Posterior cingulate gyrus (tissue), 11 donors: ENCODE measurements around the gene CUX1.
A peak's percentile ranks its signal among the peaks of the same experiment; 100 is the strongest.
"Not testable (repeated sequence)": the region's sequence is repeated elsewhere in the genome, so short reads cannot be mapped to it uniquely, and the experiment has no call there.

Source experiments
- DNase-seq, 10 donors: peaks; one replicate each; pipeline versions ENCODE4 v3.0.0 to v3.0.0-alpha.2; 2020 to 2021; ENCODE audit warnings: mixed read lengths in 3 of 10
- intact Hi-C: fragments of 100-400 bp; cut with DNase I; formaldehyde crosslinking; loops from one replicate; pipeline ENCODE4 v1.15.1; 2023

The CUX1 gene

GRCh38 chr7:102304668-102305067 is 487.2 kb downstream of the CUX1 start:
- intact Hi-C loops, result no loop called here
- DNase-seq, result no peak

GRCh38 chr7:102305414-102306268 is 488.2 kb downstream of the CUX1 start:
- DNase-seq, result no peak
- intact Hi-C loops, result no loop called here

DNA sequence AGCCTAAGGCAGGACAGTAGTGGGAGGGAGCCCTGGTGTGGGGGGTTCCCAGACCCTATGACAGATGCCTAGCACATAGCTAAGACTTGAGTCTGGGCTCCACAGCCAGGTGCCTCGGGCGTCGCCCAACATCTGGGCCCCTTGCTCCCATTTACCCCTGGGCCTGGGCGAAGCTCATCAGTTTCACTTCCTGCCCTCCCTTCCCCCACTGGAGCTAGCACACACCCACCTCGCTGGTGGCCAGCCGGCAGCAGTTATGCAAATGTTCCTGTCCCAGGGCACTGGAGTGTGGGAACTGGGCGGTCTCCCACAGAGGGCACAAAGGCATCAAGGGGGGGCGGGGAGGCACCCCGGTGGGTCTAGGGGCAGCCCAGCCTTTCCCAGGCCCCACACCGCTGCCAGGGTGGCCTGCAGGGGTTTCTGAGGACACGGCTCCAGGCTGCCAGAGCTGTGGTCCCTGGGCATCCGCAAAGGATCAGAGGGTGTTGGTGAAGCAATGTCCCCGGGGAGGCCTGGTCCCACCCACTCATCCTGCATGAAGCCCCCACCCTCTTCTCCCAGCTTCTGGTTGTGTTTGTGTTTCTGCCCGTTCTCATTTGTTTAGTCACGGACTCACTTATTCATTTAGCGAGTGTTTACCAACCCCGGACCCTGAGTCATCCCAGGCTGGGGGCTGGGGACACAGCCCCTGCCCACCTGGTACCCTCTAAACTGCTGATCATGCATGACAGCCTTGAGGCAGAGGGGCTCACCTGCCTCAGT is 489.7 kb downstream of the CUX1 start:
- no peak for DNase-seq
- intact Hi-C loops, result no loop called here

DNA sequence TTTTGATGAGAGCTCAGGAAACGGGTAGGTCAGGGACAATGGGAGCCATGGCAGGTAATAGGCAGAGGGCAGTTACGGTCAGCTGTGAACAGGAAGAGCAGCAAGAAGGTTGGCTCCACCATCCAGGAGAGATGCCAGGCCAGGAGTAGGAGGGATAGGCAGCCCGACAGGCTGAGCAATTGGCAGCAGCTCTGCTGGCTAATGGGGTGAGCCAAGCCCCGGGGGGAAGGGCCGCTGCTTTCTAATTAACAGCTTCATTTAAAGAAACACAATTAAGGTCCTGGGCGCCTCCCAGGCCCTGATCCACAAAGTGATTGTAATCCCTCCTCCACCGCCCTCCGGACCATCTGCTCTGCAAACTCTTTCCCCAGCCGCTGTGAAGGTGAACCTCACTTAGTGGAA is 493.0 kb downstream of the CUX1 start:
- peak in 5 of 10 donors; percentile 26 to 86 (median 54) for DNase-seq
- intact Hi-C loops, result no loop called here

GRCh38 chr7:102312317-102312716 is 494.9 kb downstream of the CUX1 start:
- intact Hi-C loops, result no loop called here
- peak in 2 of 10 donors; percentile 15 to 16 for DNase-seq

- intact Hi-C loops, result no loop called here
- peak in 3 of 10 donors; percentile 55 to 71 (median 64) for DNase-seq
Observed at GRCh38 chr7:102313997-102314780, 496.8 kb downstream of the CUX1 start.

GRCh38 chr7:102317231-102318059 is 500.0 kb downstream of the CUX1 start:
- DNase-seq, result peak in 2 of 10 donors; percentile 39 to 70
- intact Hi-C loops, result no loop called here

GRCh38 chr7:102318482-102318971 is 501.1 kb downstream of the CUX1 start:
- peak in 2 of 10 donors; percentile 26 to 62 for DNase-seq
- intact Hi-C loops, result no loop called here

DNA sequence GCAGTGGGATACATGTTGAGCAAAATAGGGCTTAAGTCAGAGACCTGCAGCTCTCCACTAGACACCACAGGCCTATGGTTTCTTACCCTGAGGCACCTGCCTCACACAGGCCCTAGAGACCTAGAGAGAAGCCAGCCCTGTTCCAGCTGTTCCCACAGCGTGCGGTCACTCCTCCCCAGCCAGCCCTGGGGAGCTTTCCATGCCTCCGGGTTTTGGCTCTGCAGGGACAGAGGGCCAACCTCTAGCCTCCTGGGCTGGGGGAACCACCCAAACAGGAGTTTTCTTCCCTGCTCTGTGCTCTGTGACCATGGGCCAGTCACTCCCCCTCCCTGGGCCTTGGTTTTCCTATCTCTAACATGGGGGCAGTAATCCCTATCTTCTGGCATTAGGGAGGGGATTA is 502.2 kb downstream of the CUX1 start:
- intact Hi-C loops, result no loop called here
- DNase-seq, result no peak

DNA sequence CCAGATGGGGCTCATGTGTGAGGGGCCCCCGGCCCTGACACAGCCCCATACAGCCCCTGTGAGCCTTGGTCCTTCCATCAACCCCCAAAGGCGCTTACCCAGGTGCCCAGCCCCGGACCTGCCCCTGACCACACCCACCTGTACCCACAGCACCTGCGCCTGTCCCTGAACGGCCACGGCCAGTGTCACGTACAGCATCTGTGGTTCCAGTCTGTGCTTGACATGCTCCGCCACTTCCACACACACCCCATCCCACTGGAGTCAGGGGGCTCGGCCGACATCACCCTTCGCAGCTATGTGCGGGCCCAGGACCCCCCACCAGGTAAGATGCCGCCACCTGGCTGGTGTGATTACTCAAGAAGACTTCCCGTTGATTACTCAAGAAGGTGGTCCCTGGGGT is 502.8 kb downstream of the CUX1 start:
- intact Hi-C loops, result no loop called here

DNA sequence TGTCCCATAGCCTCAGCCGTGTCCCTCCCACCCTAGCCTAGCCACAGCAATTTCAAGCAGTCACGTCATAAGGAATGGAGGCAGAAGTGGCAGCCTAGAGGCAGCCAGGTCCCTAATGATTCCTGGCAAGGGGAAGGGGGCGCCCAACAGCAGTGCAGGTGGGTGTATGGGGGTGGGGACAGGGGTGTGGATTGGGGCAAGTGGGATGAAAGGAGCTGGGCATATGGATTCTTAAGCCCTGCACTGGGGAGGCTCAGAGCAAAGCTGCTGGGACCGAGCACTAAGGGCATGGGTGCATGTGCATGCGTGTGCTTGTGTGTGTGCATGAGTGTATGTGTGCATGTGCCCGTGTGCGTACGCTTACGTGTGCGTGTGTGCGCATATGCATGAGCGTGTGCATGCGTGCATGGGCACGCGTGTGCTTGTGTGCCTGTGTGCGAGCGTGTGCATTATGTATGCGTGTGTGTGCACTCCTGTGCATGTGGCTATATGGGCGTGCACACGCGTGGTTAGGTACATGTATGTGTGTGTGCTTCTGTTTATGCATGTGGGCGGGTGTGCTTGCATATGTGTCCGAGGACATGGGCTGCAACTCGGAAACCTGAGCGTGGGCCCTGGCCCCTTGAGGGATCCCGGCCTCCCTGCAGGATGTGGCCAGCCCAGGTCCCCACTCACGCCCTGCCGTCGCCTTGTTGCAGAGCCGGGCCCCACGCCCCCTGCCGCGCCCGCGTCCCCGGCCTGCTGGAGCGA is 503.4 kb downstream of the CUX1 start:
- peak in 1 of 10 donors; percentile 40 for DNase-seq
- intact Hi-C loops, result no loop called here

More for the DNA sequence above, 502.8 kb downstream of the CUX1 start:
- peak in 1 of 10 donors; percentile 42 for DNase-seq

- peak in 1 of 10 donors; percentile 55 for DNase-seq
- intact Hi-C loops, result no loop called here
Observed at GRCh38 chr7:102321351-102322201, 504.1 kb downstream of the CUX1 start.

GRCh38 chr7:102322202-102322715 is 504.8 kb downstream of the CUX1 start:
- peak in 1 of 10 donors; percentile 49 for DNase-seq
- intact Hi-C loops, result no loop called here

- intact Hi-C loops, result no loop called here
- no peak for DNase-seq
Observed at GRCh38 chr7:102323914-102324195, 506.4 kb downstream of the CUX1 start.

- DNase-seq, result peak in 1 of 10 donors; percentile 22
- intact Hi-C loops, result not testable (repeated sequence)
Observed at GRCh38 chr7:102325106-102325505, 507.7 kb downstream of the CUX1 start.

DNA sequence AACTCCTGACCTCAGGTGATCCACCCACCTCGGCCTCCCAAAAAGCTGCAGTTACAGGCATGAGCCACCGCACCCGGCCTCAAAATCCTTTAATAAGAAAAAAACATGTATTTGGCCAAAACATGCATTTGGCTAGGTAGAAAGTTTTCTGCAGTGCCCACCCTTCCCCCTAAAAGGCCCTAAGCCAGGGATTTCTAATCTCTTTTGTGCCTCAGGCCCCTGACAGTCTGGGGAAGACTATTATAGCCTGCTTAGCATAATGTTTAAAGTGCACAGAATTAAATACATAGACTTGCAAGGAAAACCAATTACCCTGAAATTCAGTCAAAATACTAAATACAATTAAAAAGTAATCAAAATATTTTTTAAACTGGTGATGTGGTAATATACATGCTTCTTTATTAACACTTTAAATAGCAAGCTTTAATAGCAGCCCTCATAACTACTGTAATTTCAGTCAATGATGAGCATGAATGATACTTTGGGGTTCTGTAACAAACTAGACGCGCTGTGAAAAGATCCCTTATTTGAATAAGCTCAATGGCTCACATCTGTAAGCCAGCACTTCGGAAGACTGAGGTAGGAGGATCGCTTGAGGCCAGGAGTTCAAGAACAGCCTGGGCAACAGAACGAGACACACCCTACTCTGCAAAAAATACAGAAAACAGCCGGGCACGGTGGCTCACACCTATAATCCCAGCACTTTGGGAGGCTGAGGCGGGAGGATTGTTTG is 508.9 kb downstream of the CUX1 start:
- intact Hi-C loops, result no loop called here
- peak in 1 of 10 donors; percentile 27 for DNase-seq

- intact Hi-C loops, DNase-seq: not testable (repeated sequence)
Observed at GRCh38 chr7:102327183-102327582, 509.8 kb downstream of the CUX1 start.
